Measurements from ENCODE around the gene ZNF827. TPM values are rescaled to one million over a fixed set of nuclear protein-coding genes. Genes with fewer than 3 reads are reported as not detected.

ZNF827 gene
- polyA plus RNA-seq, 1 donor (not counting 4 experiments of a cell fraction or from before 2014, with no cell fraction given): 4.7 TPM

- dilution Hi-C loops (cut with MboI; ENCODE audit: extremely low pct_ligation_motif_present, low sequenced_read_pairs): no loop called here
- peaks cover 6 to 11% of the 10 kb centered on the region in 2 experiments for H3K36me3 ChIP-seq (ENCODE audit: control insufficient read depth in 2 of 2, extremely low read depth in 1 of 2, insufficient read depth in 2 of 2, low read length in 2 of 2)
Measured at GRCh38 chr4:145772347-145772746, 166.3 kb downstream of the ZNF827 start.

GRCh38 chr4:145770124-145770523 is 168.5 kb downstream of the ZNF827 start:
- Histone ChIP-seq H3K36me3 (ENCODE audit: control insufficient read depth in 2 of 2, extremely low read depth in 1 of 2, insufficient read depth in 2 of 2, low read length in 2 of 2) (peaks cover 11 to 12% of the 10 kb centered on the region in 2 experiments), H3K4me1 (ENCODE audit: control insufficient read depth, extremely low read depth, insufficient read depth, low read length) (no peaks in the 10 kb centered on the region), H3K27me3 (ENCODE audit: control insufficient read depth, extremely low read depth, insufficient read depth, low read length) (no peaks in the 10 kb centered on the region), H3K4me2 (ENCODE audit: control insufficient read depth, extremely low read depth, insufficient read depth, low read depth, low read length) (no peak overlapping the region), H3K79me2 (ENCODE audit: control insufficient read depth, insufficient read depth, low read length) (no peaks in the 10 kb centered on the region), H3K27ac (ENCODE audit: control insufficient read depth, insufficient read depth, low read length) (no peak overlapping the region), H4K20me1 (ENCODE audit: control insufficient read depth, extremely low read depth, insufficient read depth, low read length) (no peaks in the 10 kb centered on the region), H3K4me3 (ENCODE audit: control insufficient read depth in 2 of 3, extremely low read depth in 1 of 3, insufficient read depth in 2 of 3, low read depth in 1 of 3, low read length in 3 of 3) (no peak overlapping the region), H3K9me3 (ENCODE audit: control insufficient read depth, low read depth, low read length) (no peaks in the 10 kb centered on the region), H3K9ac (ENCODE audit: control insufficient read depth, extremely low read depth, insufficient read depth, low read length) (no peak overlapping the region), H2AFZ (ENCODE audit: control insufficient read depth, low read length) (no peak overlapping the region), H3K9me1 (ENCODE audit: control insufficient read depth, extremely low read depth, insufficient read depth, low read length) (no peaks in the 10 kb centered on the region)
- TF ChIP-seq EZH2 (IDR thresholded peaks at IDR 0.05; ENCODE audit: low read length): no peak
- no peak for TF ChIP-seq CTCF (optimal IDR thresholded peaks at IDR 0.05 in 1 of 3, IDR thresholded peaks at IDR 0.05 in 1 of 3, conservative IDR thresholded peaks at IDR 0.05 in 1 of 3; ENCODE audit: extremely low read depth in 1 of 3, insufficient read depth in 2 of 3, low read length in 3 of 3)
- DNase-seq (ENCODE audit: low read depth, low spot score) (no peak), FAIRE-seq (no peak)
- dilution Hi-C loops (cut with MboI; ENCODE audit: extremely low pct_ligation_motif_present, low sequenced_read_pairs): no loop called here

More at GRCh38 chr4:145772347-145772746, 166.3 kb downstream of the ZNF827 start:
- H3K9ac ChIP-seq (ENCODE audit: control insufficient read depth, extremely low read depth, insufficient read depth, low read length): no peak overlapping the region
- no peak overlapping the region for H3K27ac ChIP-seq (ENCODE audit: control insufficient read depth, insufficient read depth, low read length)
- TF ChIP-seq CTCF (optimal IDR thresholded peaks at IDR 0.05 in 1 of 3, IDR thresholded peaks at IDR 0.05 in 1 of 3, conservative IDR thresholded peaks at IDR 0.05 in 1 of 3; ENCODE audit: extremely low read depth in 1 of 3, insufficient read depth in 2 of 3, low read length in 3 of 3) (no peak), EZH2 (IDR thresholded peaks at IDR 0.05; ENCODE audit: low read length) (no peak)
- H3K9me1 ChIP-seq (ENCODE audit: control insufficient read depth, extremely low read depth, insufficient read depth, low read length): no peaks in the 10 kb centered on the region
- H3K9me3 ChIP-seq (ENCODE audit: control insufficient read depth, low read depth, low read length): no peaks in the 10 kb centered on the region
- FAIRE-seq (no peak), DNase-seq (ENCODE audit: low read depth, low spot score) (no peak)
- no peaks in the 10 kb centered on the region for H4K20me1 ChIP-seq (ENCODE audit: control insufficient read depth, extremely low read depth, insufficient read depth, low read length)
- H3K79me2 ChIP-seq (ENCODE audit: control insufficient read depth, insufficient read depth, low read length): no peaks in the 10 kb centered on the region
- no peak overlapping the region for H2AFZ ChIP-seq (ENCODE audit: control insufficient read depth, low read length)
- H3K4me2 ChIP-seq (ENCODE audit: control insufficient read depth, extremely low read depth, insufficient read depth, low read depth, low read length): no peak overlapping the region
- no peaks in the 10 kb centered on the region for H3K4me1 ChIP-seq (ENCODE audit: control insufficient read depth, extremely low read depth, insufficient read depth, low read length)
- no peaks in the 10 kb centered on the region for H3K27me3 ChIP-seq (ENCODE audit: control insufficient read depth, extremely low read depth, insufficient read depth, low read length)
- no peak overlapping the region for H3K4me3 ChIP-seq (ENCODE audit: control insufficient read depth in 2 of 3, extremely low read depth in 1 of 3, insufficient read depth in 2 of 3, low read depth in 1 of 3, low read length in 3 of 3)
